Activated CD4-positive, CD25-positive, alpha-beta regulatory T cell (primary cell): ENCODE measurements around the gene IGF2R.
A peak's percentile ranks its signal among the peaks of the same experiment; 100 is the strongest.

Experiments
- DNase-seq, 4 experiments: peaks; one replicate each; lab custom pipeline; 2025; lab: John Stamatoyannopoulos, UW

IGF2R gene

GRCh38 chr6:159974932-159975331 is 6.0 kb downstream of the IGF2R start:
- no peak for DNase-seq

- DNase-seq: no peak
Observed at GRCh38 chr6:159976686-159977254, 7.9 kb downstream of the IGF2R start.

- no peak for DNase-seq
Observed at GRCh38 chr6:159977255-159977903, 8.5 kb downstream of the IGF2R start.

GRCh38 chr6:159977904-159978268 is 9.0 kb downstream of the IGF2R start:
- DNase-seq: no peak

DNA sequence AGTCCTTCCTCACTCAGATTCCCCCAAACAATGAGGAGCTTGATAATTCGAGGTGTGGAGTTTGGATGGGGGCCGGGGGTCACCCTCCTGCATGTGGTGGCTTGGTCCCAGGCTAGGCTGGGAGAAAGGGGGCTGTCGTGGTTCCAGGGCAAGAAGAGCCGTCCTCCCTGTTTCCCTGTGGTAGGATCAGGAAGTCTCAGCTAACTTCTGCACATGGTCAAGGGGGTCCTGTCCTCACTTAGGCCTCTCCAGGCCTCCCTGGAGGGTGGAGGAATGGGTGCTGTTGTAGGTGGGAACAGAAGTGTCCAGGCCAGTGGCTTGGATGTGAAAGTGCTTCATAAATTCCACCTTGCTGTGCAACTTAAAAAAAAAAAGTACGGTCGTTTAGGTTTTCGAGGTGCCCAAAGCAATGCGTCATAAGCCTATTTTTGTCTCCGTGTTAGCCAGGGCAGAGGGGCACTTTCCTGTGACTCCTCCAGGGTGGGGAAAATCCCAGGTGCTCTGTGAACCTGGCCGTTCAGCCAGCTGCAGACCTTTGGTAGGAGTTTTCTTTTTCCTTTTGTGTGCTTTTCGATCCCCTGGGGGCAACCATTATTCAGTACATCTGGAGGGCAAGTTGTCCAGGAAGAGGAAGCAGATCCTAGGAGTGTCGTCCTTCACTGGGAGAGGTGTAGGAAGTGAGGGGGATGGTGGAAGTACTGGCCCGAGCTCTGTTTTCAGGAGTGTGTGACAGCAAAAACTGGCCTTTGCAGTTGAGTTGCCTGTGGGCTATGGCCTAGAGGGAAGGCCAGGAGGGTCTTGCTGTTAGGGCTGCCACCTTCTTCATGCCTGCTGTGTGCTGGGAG is 9.6 kb downstream of the IGF2R start:
- DNase-seq: peak in 1 of 4 experiments; percentile 37

DNA sequence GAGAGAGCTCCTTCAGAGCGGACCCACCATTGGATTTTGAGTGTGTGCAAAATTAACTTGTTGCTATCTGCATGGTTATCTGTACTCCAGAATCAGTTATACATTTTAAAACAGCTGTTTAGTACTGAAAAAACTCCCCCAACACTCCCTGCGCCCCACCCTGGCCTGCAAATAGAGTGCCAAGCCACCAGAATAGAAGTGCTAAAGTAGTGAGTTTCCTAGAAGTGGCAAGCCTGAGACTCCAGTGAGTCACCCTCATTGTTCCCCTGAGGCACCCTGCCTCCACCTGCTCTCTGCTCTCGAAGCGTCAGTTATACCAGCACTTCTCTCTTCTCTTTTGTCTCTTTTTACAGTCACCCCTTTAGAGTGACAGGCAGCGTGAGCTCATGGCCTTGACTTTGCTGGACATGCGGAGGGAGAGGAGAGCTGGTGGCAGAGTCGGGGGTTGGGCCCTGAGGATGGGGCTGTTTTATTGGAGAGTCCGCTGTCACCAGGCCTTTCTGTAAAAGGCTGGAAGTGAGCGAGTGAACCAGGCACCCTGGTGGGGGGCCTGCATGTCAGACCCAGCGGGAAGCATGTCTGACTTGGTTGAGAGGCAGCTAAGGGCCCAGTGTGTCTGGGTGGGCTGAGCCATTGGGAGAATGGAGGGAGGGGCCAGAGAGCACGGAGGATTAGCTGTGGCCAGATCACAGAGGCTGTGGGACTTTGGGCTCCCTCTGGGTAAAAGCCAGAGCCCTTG is 10.4 kb downstream of the IGF2R start:
- DNase-seq: peak; percentile 28 to 55 (median 48)

- no peak for DNase-seq
Observed at GRCh38 chr6:159980474-159980873, 11.6 kb downstream of the IGF2R start.

DNA sequence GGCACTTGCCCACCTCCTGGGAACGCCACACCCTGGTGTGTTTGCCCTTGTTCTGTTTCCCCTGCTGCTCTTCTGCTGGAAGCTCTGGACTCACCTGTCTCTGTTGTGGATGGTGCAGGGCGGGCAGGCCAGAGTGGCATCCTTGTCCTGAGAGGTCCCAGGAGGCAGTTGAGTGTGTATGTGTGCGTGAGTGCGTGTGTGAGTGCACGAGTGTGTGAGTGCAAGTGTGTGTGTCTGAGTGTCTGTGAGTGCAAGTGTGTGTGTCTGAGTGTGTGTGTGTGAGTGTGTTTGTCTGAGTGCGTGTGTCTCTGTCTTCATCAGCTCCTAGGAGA is 12.2 kb downstream of the IGF2R start:
- DNase-seq: no peak

GRCh38 chr6:159981403-159982245 is 12.7 kb downstream of the IGF2R start:
- DNase-seq: peak in 1 of 4 experiments; percentile 15

GRCh38 chr6:159982731-159983506 is 14.0 kb downstream of the IGF2R start:
- DNase-seq: no peak

DNA sequence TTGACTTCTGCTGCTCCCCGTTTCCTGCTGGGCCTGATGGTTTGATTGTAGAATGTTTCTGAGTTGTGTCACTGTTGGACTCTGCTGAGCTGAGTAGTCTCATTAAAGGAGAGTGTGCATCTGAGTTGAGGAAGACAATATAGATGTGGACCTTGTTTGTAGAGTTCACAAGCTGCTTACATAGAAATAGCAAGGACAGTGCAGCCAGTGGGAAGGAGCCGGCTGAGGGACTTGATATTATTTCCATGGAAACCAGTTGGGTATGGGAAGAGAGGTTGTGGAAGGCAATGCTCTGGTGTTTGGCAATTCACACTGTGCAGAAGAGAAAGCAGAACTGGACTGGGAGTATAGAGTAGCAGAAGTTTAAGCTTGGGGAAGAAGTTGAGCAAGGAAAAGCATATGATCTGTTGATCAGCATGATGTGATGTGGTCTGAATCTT is 14.8 kb downstream of the IGF2R start:
- no peak for DNase-seq

DNA sequence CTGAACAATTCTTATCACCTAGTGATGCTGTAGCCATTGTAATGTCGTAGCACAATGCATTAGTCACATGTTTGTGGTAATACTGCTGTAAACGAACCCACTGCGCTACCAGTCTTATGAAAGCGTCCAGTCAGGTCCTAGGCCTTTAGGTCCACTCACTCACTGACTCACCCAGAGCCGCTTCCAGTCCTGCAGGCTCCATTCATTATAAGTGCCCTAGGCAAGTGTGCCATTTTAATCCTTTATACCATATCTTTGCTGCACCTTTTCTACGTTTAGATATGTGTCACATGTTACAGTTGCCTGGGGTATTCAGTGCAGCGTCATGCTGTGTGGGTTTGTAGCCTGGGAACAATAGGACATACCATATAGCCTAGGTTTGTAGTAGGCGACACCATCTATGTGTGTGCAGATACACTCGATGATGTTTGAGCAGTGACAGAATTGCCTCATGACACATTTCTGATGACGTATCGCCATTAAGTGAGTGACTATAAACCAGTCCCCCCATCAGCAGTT is 15.4 kb downstream of the IGF2R start:
- no peak for DNase-seq

DNA sequence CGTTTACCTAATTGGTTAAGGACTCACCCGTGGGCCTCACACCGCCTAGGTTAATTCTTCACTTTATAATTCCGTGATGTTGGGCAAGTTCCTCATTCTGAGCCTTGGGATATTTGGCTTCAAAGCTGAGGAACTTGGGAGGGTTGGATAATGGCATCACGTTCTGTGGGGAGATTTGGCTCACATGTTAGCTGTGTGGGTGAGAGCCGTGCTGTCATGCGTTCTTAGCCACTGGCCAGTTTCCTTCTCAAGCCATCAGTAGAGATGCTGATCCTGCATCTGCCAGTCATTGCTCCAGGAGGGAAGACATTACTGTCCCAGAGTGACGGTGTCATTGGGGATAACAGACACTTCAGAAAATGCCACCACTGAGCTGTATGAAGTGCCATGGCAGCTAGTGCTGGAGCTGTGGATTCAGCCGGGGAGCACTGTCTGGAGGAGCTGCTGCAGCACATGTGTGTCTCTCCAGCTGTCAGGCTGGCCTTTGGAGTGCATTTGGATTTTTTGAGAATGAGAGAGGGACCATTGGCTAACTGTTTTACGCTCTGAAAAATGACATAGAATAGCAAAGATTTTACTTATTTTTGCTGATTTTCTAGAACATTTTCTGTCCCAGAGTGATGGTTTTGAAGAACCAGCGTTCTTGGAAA is 16.5 kb downstream of the IGF2R start:
- DNase-seq: no peak

DNA sequence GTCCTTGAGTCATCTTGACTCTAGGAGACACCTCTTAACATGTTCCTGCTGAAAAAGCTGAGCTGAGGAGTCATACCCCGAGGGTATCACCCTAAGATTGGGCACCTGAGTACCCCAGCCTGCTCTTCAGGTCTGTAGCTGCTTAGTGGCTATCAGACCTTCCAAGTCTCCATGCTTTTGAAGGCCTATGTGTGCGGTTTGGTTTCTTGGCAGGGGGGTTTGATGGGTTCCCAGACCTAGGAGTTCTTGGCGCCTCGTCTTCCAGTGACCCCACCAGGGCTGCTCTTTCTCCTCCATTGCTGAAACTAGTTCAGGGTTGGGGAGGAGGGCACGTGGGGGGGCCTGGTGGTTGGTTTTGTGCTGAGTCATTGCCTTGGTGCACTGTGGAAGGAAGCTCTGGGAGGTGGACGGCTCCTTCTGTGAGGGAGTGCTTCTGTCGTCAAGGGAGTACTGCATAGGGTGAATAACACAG is 20.1 kb downstream of the IGF2R start:
- DNase-seq: no peak

- no peak for DNase-seq
Observed at GRCh38 chr6:159989492-159990480, 20.9 kb downstream of the IGF2R start.

DNA sequence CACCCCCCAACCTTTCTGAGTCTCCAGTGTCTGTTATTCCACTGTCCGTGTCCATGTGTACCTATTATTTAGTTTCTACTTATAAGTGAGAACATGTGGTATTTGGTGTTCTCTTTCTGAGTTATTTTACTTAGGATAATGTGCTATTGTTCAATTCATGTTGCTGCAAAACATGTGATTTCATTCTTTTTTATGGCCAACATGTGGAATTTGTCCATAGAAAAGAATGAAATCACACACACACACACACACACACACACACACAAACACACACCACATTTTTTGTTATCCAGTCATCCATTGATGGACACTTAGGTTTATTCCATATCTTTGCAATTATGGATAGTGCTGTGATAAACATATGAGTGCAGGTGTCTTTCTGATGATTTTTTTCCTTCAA is 23.5 kb downstream of the IGF2R start:
- no peak for DNase-seq

- DNase-seq: no peak
Observed at GRCh38 chr6:159995405-159995804, 26.5 kb downstream of the IGF2R start.

GRCh38 chr6:159996087-159996622 is 27.3 kb downstream of the IGF2R start:
- DNase-seq: no peak
